HG03571 (cell line): ENCODE data around the gene CACNG4.

ENCODE experiments used
- ATAC-seq: cut with Tn5 transposase; IDR thresholded peaks from one replicate; pipeline ENCODE4 v1.9.1; 2021; ENCODE audit not compliant: unreplicated experiment

CACNG4 gene

DNA sequence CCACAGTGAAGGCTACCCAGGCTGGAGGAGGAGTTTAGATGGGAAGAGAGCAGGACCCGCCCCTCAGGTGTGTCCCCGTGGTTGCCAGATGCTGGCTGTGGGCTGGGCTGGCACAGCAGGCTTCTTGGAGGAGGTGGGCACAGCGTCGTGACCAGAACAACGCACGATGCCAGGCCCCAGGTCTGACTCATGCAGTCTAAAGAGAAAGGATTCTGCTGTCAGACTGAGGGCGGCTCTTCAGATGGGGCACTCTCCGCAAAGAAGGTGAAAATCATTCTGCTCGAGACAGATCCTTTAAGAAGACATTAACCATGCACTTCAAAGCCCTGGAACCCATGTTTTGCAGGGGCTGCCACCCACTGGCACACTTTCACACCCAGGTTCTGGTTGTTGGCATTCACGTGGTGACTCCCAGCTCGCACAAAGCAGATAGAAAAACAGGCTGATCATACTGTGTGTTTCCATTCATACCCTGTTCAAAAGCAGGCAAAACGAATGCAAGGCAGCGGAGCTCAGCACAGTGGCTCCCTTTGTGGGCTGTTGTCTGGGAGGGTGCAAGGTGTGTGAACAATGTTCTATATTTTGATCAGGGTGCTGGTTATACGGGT, 19.0 kb downstream of the CACNG4 start:
- no peak for ATAC-seq

- ATAC-seq: no peak
Measured at GRCh38 chr17:66984730-66985129, 20.2 kb downstream of the CACNG4 start.

DNA sequence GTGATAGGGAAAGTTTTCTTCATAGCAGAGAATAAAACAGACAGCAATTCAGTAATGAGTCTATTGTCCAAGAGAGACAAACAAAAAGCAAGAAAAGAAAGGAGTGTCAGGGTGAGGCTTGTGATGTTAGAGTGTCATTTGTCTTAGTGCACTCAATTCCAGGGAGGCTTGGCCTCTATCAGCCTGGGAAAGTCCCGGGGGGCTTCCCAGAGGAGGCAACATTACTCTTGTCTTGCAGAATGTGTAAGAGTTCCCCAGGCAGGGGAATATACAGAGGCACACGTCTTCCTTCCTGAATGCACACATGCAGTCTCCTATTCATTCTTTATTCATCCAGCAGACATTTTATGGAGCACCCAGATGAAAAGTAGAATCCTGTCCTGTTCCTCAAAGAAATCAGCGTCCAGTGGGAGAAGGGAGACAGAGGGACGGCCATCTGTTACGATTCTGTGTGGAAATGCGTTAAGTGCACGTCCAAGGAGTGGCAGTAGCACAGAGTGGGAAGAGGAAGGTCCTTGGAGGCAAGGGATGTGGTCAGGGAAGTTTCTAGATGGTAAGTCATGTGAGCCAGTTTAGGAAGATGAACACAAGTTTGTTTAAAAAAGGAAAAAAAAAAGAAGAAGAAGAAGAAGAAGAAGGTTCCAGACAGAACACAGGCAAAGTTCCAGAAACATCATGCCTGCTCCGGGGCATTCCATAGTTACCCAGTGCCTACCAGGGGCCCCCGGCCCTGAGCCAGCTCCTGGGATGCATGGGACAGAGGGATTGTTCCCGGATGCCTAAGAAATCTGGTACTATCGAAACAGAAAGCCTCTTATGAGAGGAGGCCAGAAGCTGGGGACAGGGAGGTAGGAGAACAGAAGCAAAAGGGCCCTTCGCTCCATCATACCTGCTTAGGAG, 21.1 kb downstream of the CACNG4 start:
- no peak for ATAC-seq

GRCh38 chr17:66986659-66987058, 22.2 kb downstream of the CACNG4 start:
- no peak for ATAC-seq

GRCh38 chr17:66987059-66987616, 22.6 kb downstream of the CACNG4 start:
- no peak for ATAC-seq

GRCh38 chr17:66988069-66988798, 23.7 kb downstream of the CACNG4 start:
- no peak for ATAC-seq

GRCh38 chr17:66989076-66989475, 24.6 kb downstream of the CACNG4 start:
- no peak for ATAC-seq

GRCh38 chr17:66989579-66989978, 25.1 kb downstream of the CACNG4 start:
- ATAC-seq: no peak

DNA sequence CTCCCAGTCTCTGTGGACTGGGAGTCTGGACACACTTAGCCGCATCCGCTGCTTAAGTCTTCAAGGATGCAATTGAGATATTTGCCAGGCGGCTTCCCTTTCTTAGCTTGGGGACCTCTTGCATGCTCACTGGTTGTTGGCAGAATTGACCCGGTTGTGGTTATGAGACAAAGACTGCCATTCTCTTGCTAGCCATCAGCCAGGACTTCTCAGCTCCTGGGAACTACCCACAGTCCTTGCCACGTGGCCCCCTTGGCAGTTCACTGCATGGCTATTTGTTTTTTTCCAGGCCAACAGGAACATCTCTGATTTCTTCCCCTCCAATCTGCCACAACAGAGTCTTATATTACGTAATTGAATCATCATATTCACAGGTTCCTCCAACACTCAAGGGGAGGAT, 25.5 kb downstream of the CACNG4 start:
- ATAC-seq: no peak

DNA sequence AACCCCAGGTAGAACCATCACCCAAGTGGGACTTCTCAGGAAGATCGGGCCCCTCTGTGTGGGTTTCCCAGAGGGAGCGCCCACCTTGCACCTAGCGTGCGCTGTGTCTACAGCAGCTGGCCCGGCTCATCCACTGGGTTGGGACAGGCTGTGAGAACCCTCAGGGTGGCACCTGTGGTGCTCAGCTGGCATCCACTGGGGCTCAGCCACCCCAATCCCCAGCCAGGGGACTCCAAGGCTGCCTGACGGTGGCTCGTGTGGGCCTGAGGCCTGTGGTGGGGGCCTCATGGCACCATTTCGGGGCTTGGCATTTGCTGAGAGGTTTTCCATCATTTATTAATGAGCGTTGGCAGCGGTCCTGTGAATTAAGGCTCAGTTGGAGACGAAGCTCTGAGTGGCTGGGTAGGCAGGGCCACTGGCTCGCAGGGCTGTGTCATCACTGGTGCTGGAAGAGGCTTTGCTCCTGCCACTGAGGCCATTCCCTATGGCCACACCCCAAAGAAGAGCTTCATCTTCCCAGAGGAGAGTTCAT, 28.5 kb downstream of the CACNG4 start:
- ATAC-seq: no peak

- no peak for ATAC-seq
Measured at GRCh38 chr17:66994361-66994760, 29.9 kb downstream of the CACNG4 start.

GRCh38 chr17:66994930-66995535, 30.5 kb downstream of the CACNG4 start:
- no peak for ATAC-seq

GRCh38 chr17:66995944-66996343, 31.4 kb downstream of the CACNG4 start:
- no peak for ATAC-seq

GRCh38 chr17:66996926-66997325, 32.4 kb downstream of the CACNG4 start:
- no peak for ATAC-seq

GRCh38 chr17:67003231-67003630, 38.7 kb downstream of the CACNG4 start:
- no peak for ATAC-seq

GRCh38 chr17:67004181-67004580, 39.7 kb downstream of the CACNG4 start:
- ATAC-seq: no peak

- ATAC-seq: no peak
Measured at GRCh38 chr17:67007266-67007665, 42.8 kb downstream of the CACNG4 start.

- no peak for ATAC-seq
Measured at GRCh38 chr17:67008101-67008500, 43.6 kb downstream of the CACNG4 start.

GRCh38 chr17:67011527-67012175, 47.1 kb downstream of the CACNG4 start:
- ATAC-seq: no peak

- no peak for ATAC-seq
Measured at GRCh38 chr17:67013891-67014290, 49.4 kb downstream of the CACNG4 start.
